ENCODE data around the gene ANTXRL.

DNA sequence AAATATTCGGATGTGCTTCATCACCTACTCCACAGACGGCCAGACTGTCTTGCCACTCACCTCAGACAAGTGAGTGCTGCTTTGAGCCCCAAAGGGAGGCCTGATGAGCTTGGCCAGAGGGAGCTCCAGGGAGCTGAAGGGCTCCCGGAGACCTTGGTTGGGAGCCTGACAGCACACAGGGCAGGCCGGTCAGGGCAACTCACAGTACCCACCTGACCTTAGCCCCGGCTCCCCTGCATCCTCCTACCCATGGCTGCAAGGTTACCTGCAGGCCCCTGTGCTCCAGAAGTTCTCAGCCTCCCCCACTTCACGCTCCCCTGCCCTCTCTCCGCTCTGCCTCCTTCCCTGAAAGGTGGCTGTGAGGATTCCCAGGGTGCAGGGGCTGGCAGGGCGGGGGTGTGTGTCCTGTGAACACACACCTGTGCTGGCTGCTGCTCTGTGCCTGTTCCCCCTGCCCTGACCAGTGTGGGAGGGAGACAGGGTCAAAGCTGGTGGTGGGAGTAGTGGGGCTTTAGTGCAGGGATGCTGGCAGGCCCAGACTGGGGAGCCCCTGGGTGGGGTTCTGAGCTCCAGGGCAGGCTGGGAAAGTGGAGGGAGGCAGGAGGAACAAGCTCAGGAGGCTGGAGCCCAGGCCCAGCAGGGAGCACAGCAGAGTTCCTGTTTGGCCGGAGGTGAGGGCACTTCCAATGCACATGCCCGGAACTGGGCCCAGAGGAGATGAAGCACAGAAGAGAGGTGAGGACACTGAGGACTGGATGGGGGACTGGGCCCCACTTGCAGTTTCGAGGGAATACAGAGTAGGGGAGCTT is 7.2 kb downstream of the ANTXRL start:
- TF ChIP-seq MAZ (IDR thresholded peaks at IDR 0.05; ENCODE audit: borderline replicate concordance, low read depth, low read length) = no peak
- TF ChIP-seq, protein P1, sequence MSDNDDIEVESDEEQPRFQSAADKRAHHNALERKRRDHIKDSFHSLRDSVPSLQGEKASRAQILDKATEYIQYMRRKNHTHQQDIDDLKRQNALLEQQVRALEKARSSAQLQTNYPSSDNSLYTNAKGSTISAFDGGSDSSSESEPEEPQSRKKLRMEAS (IDR thresholded peaks at IDR 0.05) = 0 out of 2 replicates have a peak, but pooled peaks have one; percentile 39
